ENCODE data around the gene FBXL4.

Gene FBXL4

DNA sequence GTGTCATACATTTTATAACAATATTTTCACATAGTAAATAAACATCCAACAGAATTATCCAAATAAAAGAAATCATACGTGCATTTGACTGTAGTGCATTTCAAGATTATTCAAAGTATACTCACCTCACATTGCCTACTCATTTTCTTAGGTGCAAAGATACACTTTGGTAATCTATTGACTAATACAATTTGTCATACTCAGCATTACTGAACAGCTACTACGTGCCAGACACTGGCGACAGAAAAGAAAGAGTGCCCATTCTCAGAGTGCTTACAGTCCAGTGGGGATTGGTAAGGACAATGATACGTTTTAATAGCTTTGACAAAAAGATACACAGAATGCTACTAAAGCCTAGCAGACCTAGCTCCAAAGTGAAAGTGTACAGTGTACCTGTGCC is 42.0 kb downstream of the FBXL4 start:
- POLR2A ChIA-PET, result no interaction called here
- CTCF ChIA-PET, result interaction anchor here (1.6 kb wide), 1 partner anchor 18 kb away, joined by 3 read pairs; no protein-coding TSS in a partner anchor
- DNase-seq (ENCODE audit: extremely low spot score), result no peak
- TF ChIP-seq, protein P1, sequence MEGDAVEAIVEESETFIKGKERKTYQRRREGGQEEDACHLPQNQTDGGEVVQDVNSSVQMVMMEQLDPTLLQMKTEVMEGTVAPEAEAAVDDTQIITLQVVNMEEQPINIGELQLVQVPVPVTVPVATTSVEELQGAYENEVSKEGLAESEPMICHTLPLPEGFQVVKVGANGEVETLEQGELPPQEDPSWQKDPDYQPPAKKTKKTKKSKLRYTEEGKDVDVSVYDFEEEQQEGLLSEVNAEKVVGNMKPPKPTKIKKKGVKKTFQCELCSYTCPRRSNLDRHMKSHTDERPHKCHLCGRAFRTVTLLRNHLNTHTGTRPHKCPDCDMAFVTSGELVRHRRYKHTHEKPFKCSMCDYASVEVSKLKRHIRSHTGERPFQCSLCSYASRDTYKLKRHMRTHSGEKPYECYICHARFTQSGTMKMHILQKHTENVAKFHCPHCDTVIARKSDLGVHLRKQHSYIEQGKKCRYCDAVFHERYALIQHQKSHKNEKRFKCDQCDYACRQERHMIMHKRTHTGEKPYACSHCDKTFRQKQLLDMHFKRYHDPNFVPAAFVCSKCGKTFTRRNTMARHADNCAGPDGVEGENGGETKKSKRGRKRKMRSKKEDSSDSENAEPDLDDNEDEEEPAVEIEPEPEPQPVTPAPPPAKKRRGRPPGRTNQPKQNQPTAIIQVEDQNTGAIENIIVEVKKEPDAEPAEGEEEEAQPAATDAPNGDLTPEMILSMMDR (IDR thresholded peaks at IDR 0.05; ENCODE audit: control extremely low read depth, extremely low read depth, low read depth, missing control alignments), result no peak

GRCh38 chr6:98904096-98904495 is 43.6 kb downstream of the FBXL4 start:
- ChIA-PET CTCF (interaction anchor here (1.6 kb wide), 1 partner anchor 19 kb away, joined by 3 read pairs; no protein-coding TSS in a partner anchor), POLR2A (no interaction called here)
- DNase-seq (ENCODE audit: extremely low spot score), result no peak
- TF ChIP-seq, protein P1 (IDR thresholded peaks at IDR 0.05; ENCODE audit: control extremely low read depth, extremely low read depth, low read depth, missing control alignments), result no peak

DNA sequence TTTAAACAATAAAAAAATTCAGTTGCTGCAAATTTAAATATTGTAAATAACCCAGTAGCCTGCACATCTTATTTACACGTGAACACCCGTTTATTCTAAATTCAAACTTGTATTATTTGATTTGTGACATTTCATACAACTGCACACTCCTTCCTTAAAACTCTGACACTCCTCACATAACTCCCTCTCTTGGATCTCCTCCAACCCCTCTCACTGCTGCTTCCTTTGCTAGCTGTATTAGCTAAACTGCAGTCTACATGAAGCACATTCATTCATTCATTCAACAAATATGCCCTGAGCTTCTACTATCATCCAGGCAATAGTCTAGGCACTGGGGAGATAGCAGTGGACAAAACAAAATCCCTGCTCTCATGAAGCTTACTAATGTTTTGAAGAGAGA is 47.0 kb downstream of the FBXL4 start:
- DNase-seq (ENCODE audit: extremely low spot score), result no peak
- ChIA-PET POLR2A (no interaction called here), CTCF (interaction anchor here (1.2 kb wide), 1 partner anchor 1403 kb away, joined by 3 read pairs; no protein-coding TSS in a partner anchor)
- TF ChIP-seq, protein P1 (IDR thresholded peaks at IDR 0.05; ENCODE audit: control extremely low read depth, extremely low read depth, low read depth, missing control alignments), result no peak

- DNase-seq (ENCODE audit: extremely low spot score), result no peak
- TF ChIP-seq, protein P1 (IDR thresholded peaks at IDR 0.05; ENCODE audit: control extremely low read depth, extremely low read depth, low read depth, missing control alignments), result no peak
- ChIA-PET CTCF (no interaction called here), POLR2A (no interaction called here)
These were observed 52.9 kb downstream of the FBXL4 start for GRCh38 chr6:98894810-98895209.

GRCh38 chr6:98887650-98888049 is 60.1 kb downstream of the FBXL4 start:
- CTCF ChIA-PET, result interaction anchor here (1.9 kb wide), 1 partner anchor 28 kb away, joined by 4 read pairs; no protein-coding TSS in a partner anchor
- no peak for DNase-seq (ENCODE audit: extremely low spot score)
- POLR2A ChIA-PET, result no interaction called here
- TF ChIP-seq, protein P1 (IDR thresholded peaks at IDR 0.05; ENCODE audit: control extremely low read depth, extremely low read depth, low read depth, missing control alignments), result no peak

DNA sequence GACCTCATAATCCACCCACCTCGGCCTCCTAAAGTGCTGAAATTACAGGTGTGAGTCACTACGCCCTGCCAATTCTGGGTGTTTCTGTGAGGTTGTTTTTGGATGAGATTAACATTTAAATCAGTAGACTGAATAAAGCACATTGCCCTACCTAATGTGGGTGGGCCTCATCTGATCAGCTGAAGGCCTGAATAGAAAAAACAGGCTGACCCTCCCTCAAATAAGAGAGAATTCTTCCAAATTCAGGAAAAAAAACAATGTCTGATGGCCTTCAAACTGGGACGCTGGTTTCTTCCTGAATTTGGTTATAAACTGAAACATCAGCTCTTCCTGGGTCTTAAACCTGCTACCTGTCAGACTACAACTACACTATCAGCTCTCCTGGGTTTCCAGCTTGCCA is 62.4 kb downstream of the FBXL4 start:
- ChIA-PET POLR2A (no interaction called here), CTCF (interaction anchor here (1.9 kb wide), 1 partner anchor 11 kb away, joined by 6 read pairs; no protein-coding TSS in a partner anchor)
- no peak for DNase-seq (ENCODE audit: extremely low spot score)
- TF ChIP-seq, protein P1 (IDR thresholded peaks at IDR 0.05; ENCODE audit: control extremely low read depth, extremely low read depth, low read depth, missing control alignments), result no peak
